SK-N-SH (cell line): Measurements from ENCODE around the gene RLBP1. TPM values are rescaled to one million over a fixed set of nuclear protein-coding genes. Genes with fewer than 3 reads are reported as not detected.

ENCODE experiments used
- CTCF ChIA-PET: fragments of 300-600, 350-600 bp; formaldehyde crosslinking; extraction: SDS; loops from one replicate; lab custom pipeline; 2021; lab: Yijun Ruan, JAX
- POLR2A ChIA-PET: fragments of 350-600 bp; sonication (Branson Sonifier 250); formaldehyde crosslinking; extraction: SDS; loops from one replicate; lab custom pipeline; 2020; ENCODE audit warnings: antibody characterized with exemption, inconsistent platforms; lab: Yijun Ruan, JAX
- DNase-seq: peaks from one replicate; pipeline ENCODE4 v3.0.0; 2012
- H2AFZ ChIP-seq: fragments of 200-600 bp; sonication (generic); 2 replicates; pipeline ENCODE4 v1.8.1; 2016; ENCODE audit warnings: antibody characterized with exemption, mild to moderate bottlenecking, low read depth
- H3F3A ChIP-seq: fragments of 200-600 bp; sonication (generic); replicated peaks from 2 replicates; pipeline ENCODE3; 2016; ENCODE audit warnings: antibody characterized with exemption, mild to moderate bottlenecking; ENCODE audit not compliant: insufficient read depth
- H3K27ac ChIP-seq, 2 experiments: fragments of 200-500 bp in 1 of 2; fragments of 200-600 bp in 1 of 2; sonication (Bioruptor generic) in 1 of 2; sonication (generic), shearing (Covaris generic) in 1 of 2; 2 replicates each; pipeline versions ENCODE4 v1.5.1 to v1.6.1; 2014 to 2016; ENCODE audit warnings: low read depth in 2 of 2, inconsistent platforms in 1 of 2, low read length in 1 of 2, mild to moderate bottlenecking in 1 of 2, mixed read lengths in 1 of 2
- H3K27me3 ChIP-seq: fragments of 200-600 bp; sonication (generic), shearing (Covaris generic); 2 replicates; pipeline ENCODE4 v1.6.1; 2016; ENCODE audit warnings: mixed run types; ENCODE audit not compliant: insufficient read depth
- H3K36me3 ChIP-seq, 2 experiments: fragments of 200-500 bp in 1 of 2; fragments of 200-600 bp in 1 of 2; sonication (Bioruptor generic) in 1 of 2; sonication (generic) in 1 of 2; replicated peaks in 1 of 2; 2 replicates each; pipeline versions ENCODE3 to v1.5.1; 2014 to 2016; ENCODE audit warnings: low read length in 1 of 2, mild to moderate bottlenecking in 1 of 2; ENCODE audit not compliant: insufficient read depth in 2 of 2, control insufficient read depth in 1 of 2
- H3K4me1 ChIP-seq, 2 experiments: fragments of 200-500 bp in 1 of 2; fragments of 200-600 bp in 1 of 2; sonication (Bioruptor generic) in 1 of 2; sonication (generic), shearing (Covaris generic) in 1 of 2; 2 replicates each; pipeline versions ENCODE4 v1.5.1 to v1.6.1; 2014 to 2016; ENCODE audit warnings: low read depth in 1 of 2, low read length in 1 of 2, mixed run types in 1 of 2; ENCODE audit not compliant: insufficient read depth in 2 of 2, control insufficient read depth in 1 of 2
- H3K4me2 ChIP-seq: fragments of 200-600 bp; sonication (generic), shearing (Covaris generic); 2 replicates; pipeline ENCODE4 v1.6.1; 2017; ENCODE audit warnings: mixed run types
- H3K4me3 ChIP-seq, 2 experiments: fragments of 200-500 bp in 1 of 2; fragments of 200-600 bp in 1 of 2; sonication (Bioruptor generic) in 1 of 2; sonication (generic), shearing (Covaris generic) in 1 of 2; 2 replicates each; pipeline versions ENCODE4 v1.5.1 to v1.8.1; 2014 to 2016; ENCODE audit warnings: low read depth in 2 of 2, inconsistent platforms in 1 of 2, low read length in 1 of 2, mild to moderate bottlenecking in 1 of 2, mixed read lengths in 1 of 2, moderate library complexity in 1 of 2
- H3K79me2 ChIP-seq: fragments of 200-600 bp; sonication (generic); 2 replicates; pipeline ENCODE4 v1.8.1; 2017; ENCODE audit warnings: mild to moderate bottlenecking; ENCODE audit not compliant: insufficient read depth
- H3K9ac ChIP-seq: fragments of 200-600 bp; sonication (generic); 2 replicates; pipeline ENCODE4 v1.6.1; 2017; ENCODE audit warnings: mixed run types
- H3K9me2 ChIP-seq: fragments of 200-600 bp; sonication (generic); 2 replicates; pipeline ENCODE4 v1.6.1; 2017; ENCODE audit warnings: mixed run types
- H3K9me3 ChIP-seq: fragments of 200-600 bp; sonication (generic); 2 replicates; pipeline ENCODE4 v1.6.1; 2017; ENCODE audit warnings: mixed run types, mild to moderate bottlenecking, moderate library complexity
- H4K20me1 ChIP-seq: fragments of 200-600 bp; sonication (generic); 2 replicates; pipeline ENCODE4 v1.6.1; 2017; ENCODE audit warnings: mild to moderate bottlenecking, mixed run types; ENCODE audit not compliant: insufficient read depth
- CHD2 ChIP-seq: fragments of 150-350 bp; IDR thresholded peaks from 2 replicates; pipeline ENCODE4 v1.6.1; 2018; ENCODE audit warnings: low read length; ENCODE audit not compliant: partially characterized antibody
- CTCF ChIP-seq: fragments of 200-600 bp; sonication (generic); IDR thresholded peaks from 2 replicates; pipeline ENCODE4 v1.6.1; 2017; ENCODE audit warnings: antibody characterized with exemption, mild to moderate bottlenecking, moderate library complexity
- EP300 ChIP-seq, 2 experiments: IDR thresholded peaks; 2 replicates each; pipeline versions ENCODE4 v1.4.0 to v1.6.1; 2012; ENCODE audit warnings: borderline replicate concordance in 1 of 2, low read depth in 1 of 2, low read length in 1 of 2
- EZH2phosphoT487 ChIP-seq: fragments of 200-600 bp; sonication (generic); IDR thresholded peaks from 2 replicates; pipeline ENCODE4 v1.6.1; 2017; ENCODE audit warnings: low read depth, mixed run types, mild to moderate bottlenecking, antibody characterized with exemption, moderate library complexity, borderline replicate concordance
- FOSL2 ChIP-seq: IDR thresholded peaks from 2 replicates; pipeline ENCODE4 v1.4.0; 2012; ENCODE audit warnings: low read depth, mild to moderate bottlenecking, moderate library complexity, borderline replicate concordance
- FOXJ3 ChIP-seq: sonication (generic); formaldehyde crosslinking; IDR thresholded peaks from 2 replicates; pipeline ENCODE4 v1.5.1; 2020; ENCODE audit warnings: mild to moderate bottlenecking, missing genetic modification reagents
- GABPA ChIP-seq: IDR thresholded peaks from 2 replicates; pipeline ENCODE4 v1.4.0; 2012; ENCODE audit warnings: low read depth, mild to moderate bottlenecking
- GATA2 ChIP-seq: sonication (generic); formaldehyde crosslinking; IDR thresholded peaks from 2 replicates; pipeline ENCODE4 v1.5.0; 2020; ENCODE audit warnings: mild to moderate bottlenecking, missing genetic modification reagents
- JUND ChIP-seq: IDR thresholded peaks from 2 replicates; pipeline ENCODE4 v1.4.0; 2012
- MAX ChIP-seq: IDR thresholded peaks from 2 replicates; pipeline ENCODE4 v1.4.0; 2012; ENCODE audit warnings: low read depth
- MEF2A ChIP-seq: IDR thresholded peaks from 2 replicates; pipeline ENCODE4 v1.4.0; 2012; ENCODE audit warnings: low read depth, borderline replicate concordance
- NRF1 ChIP-seq: IDR thresholded peaks from 2 replicates; pipeline ENCODE4 v1.6.1; 2012; ENCODE audit warnings: low read depth, mild to moderate bottlenecking, low read length
- PBX3 ChIP-seq: IDR thresholded peaks from 2 replicates; pipeline ENCODE4; 2012
- RCOR1 ChIP-seq: fragments of 150-350 bp; IDR thresholded peaks from 2 replicates; pipeline ENCODE4 v1.6.1; 2017; ENCODE audit warnings: antibody characterized with exemption, low read length
- RFX5 ChIP-seq: IDR thresholded peaks from 2 replicates; pipeline ENCODE4 v1.6.1; 2012; ENCODE audit warnings: mild to moderate bottlenecking, improper control_type of control experiment, low read length
- TAF1 ChIP-seq: IDR thresholded peaks from 2 replicates; pipeline ENCODE4 v1.6.1; 2012; ENCODE audit warnings: low read depth, mild to moderate bottlenecking, low read length, moderate library complexity, borderline replicate concordance
- TCF12 ChIP-seq: IDR thresholded peaks from 2 replicates; pipeline ENCODE4 v1.4.0; 2012
- USF1 ChIP-seq: IDR thresholded peaks from 2 replicates; pipeline ENCODE4 v1.4.0; 2012; ENCODE audit warnings: low read depth, borderline replicate concordance
- YY1 ChIP-seq: IDR thresholded peaks from 2 replicates; pipeline ENCODE4 v1.4.0; 2012; ENCODE audit warnings: low read depth, mild to moderate bottlenecking
- ZBTB33 ChIP-seq: IDR thresholded peaks from 2 replicates; pipeline ENCODE4 v1.4.0; 2012; ENCODE audit warnings: low read depth, borderline replicate concordance
- WGBS: methylation state at CpG from one replicate; pipeline ENCODE4 v1.1.6; 2017; ENCODE audit warnings: low lambda C conversion rate; 5-methylcytosine and 5-hydroxymethylcytosine counted together
- polyA plus RNA-seq, 3 experiments: library from polyadenylated mRNA; depleted of rRNA; stranded (reverse); fragments of >200 nt; gene quantifications; 2 replicates each; pipeline ENCODE4 v1.2.3, GENCODE V29; 2012

Gene RLBP1
- polyA plus RNA-seq, 1 of the 3 experiments (the other 2 are of a cell fraction): not detected

- 73% methylated on average over 5 of the region's 5 CpGs for WGBS
- CTCF ChIA-PET: interaction anchor here (0.7 to 2.8 kb wide), 7 partner anchors 9 to 258 kb away, joined by 3 to 16 read pairs (median 4); no protein-coding TSS in a partner anchor
- POLR2A ChIA-PET: no interaction called here
Measured at GRCh38 chr15:89163271-89164055, 57.9 kb downstream of the RLBP1 start.

GRCh38 chr15:89161666-89162065 is 59.7 kb downstream of the RLBP1 start:
- H3K9me3 ChIP-seq: no peaks in the 10 kb centered on the region
- no peaks in the 10 kb centered on the region; the same call in 1 of the 2 replicates for H3K79me2 ChIP-seq
- no peaks in the 10 kb centered on the region for H3K9me2 ChIP-seq
- CTCF ChIA-PET: interaction anchor here (1.1 to 1.8 kb wide), 4 partner anchors 9 to 21 kb away, joined by 3 to 4 read pairs (median 3); no protein-coding TSS in a partner anchor
- no peaks in the 10 kb centered on the region for H3K27me3 ChIP-seq
- H4K20me1 ChIP-seq: no peaks in the 10 kb centered on the region
- POLR2A ChIA-PET: no interaction called here
- TF ChIP-seq PBX3 (no peak), GABPA (no peak), MEF2A (no peak), CHD2 (no peak), FOXJ3 (CRISPR knock-in tag) (no peak), RCOR1 (no peak), NRF1 (no peak), MAX (no peak), TAF1 (no peak), RFX5 (no peak), CTCF (no peak), FOSL2 (no peak), USF1 (no peak), EZH2phosphoT487 (no peak), EP300 (IDR thresholded peaks at IDR 0.05; ENCODE audit: borderline replicate concordance in 1 of 2, low read depth in 1 of 2, low read length in 1 of 2) (no peak), TCF12 (no peak), GATA2 (CRISPR knock-in tag) (no peak), ZBTB33 (no peak), YY1 (no peak), JUND (no peak)
- WGBS: 88% methylated on average over 3 of the region's 3 CpGs
- peaks cover 6% of the 10 kb centered on the region for H3F3A ChIP-seq
- H3K4me2 ChIP-seq: no peak overlapping the region
- peaks cover 10 to 12% of the 10 kb centered on the region in 2 experiments for H3K36me3 ChIP-seq
- no peak overlapping the region for H3K27ac ChIP-seq
- H3K4me3 ChIP-seq: no peak overlapping the region
- H3K4me1 ChIP-seq: peaks cover 11 to 22% of the 10 kb centered on the region in 2 experiments
- DNase-seq: no peak
- H3K9ac ChIP-seq: no peak overlapping the region
- no peak overlapping the region for H2AFZ ChIP-seq

More at GRCh38 chr15:89163271-89164055, 57.9 kb downstream of the RLBP1 start:
- H3K4me3 ChIP-seq: no peak overlapping the region
- H2AFZ ChIP-seq: no peak overlapping the region
- H3K36me3 ChIP-seq: peaks cover 4 to 5% of the 10 kb centered on the region in 2 experiments
- TF ChIP-seq JUND (no peak), EP300 (IDR thresholded peaks at IDR 0.05; ENCODE audit: borderline replicate concordance in 1 of 2, low read depth in 1 of 2, low read length in 1 of 2) (peak in 1 of 2 experiments; percentile 38; a peak in 1 of 4 replicates)
- TF ChIP-seq, all 33 proteins: peak for 1
- Histone ChIP-seq H3K4me2 (no peak overlapping the region), H3K9me3 (no peaks in the 10 kb centered on the region), H3K27ac (no peak overlapping the region; a peak in 1 of 4 replicates), H3K4me1 (peaks cover 28 to 32% of the 10 kb centered on the region in 2 experiments), H3F3A (peaks cover 24% of the 10 kb centered on the region), H3K9ac (no peak overlapping the region), H3K79me2 (no peaks in the 10 kb centered on the region; the same call in 1 of the 2 replicates), H4K20me1 (no peaks in the 10 kb centered on the region), H3K27me3 (no peaks in the 10 kb centered on the region), H3K9me2 (no peaks in the 10 kb centered on the region)
- DNase-seq: no peak
